Mammary epithelial cell (primary cell): ENCODE data around the gene KRT1.

Experiments used
- CTCF ChIP-seq, 2 donors: IDR thresholded peaks in 1 of 2; conservative IDR thresholded peaks in 1 of 2; 2 replicates each; pipeline ENCODE4 v1.5.1; 2011 to 2012; ENCODE audit warnings: inconsistent platforms in 2 of 2, low read length in 2 of 2, mild to moderate bottlenecking in 2 of 2, control low read depth in 1 of 2, low read depth in 1 of 2; ENCODE audit not compliant: insufficient read depth in 1 of 2; ENCODE audit errors: extremely low read depth in 1 of 2
- EZH2 ChIP-seq: IDR thresholded peaks from 2 replicates; pipeline ENCODE4 v1.6.1; 2012; ENCODE audit warnings: low read length, inconsistent platforms, borderline replicate concordance

GRCh38 chr12:52716061-52716460 lies 35.9 kb upstream of the KRT1 start:
- no peak for TF ChIP-seq CTCF (conservative IDR thresholded peaks at IDR 0.05 in 1 of 2, IDR thresholded peaks at IDR 0.05 in 1 of 2; ENCODE audit: extremely low read depth in 1 of 2, insufficient read depth in 1 of 2, low read depth in 1 of 2, low read length in 2 of 2)
- TF ChIP-seq EZH2, result no peak
